NCI-H187 treated with DMSO at 0.1 percent for 48 hours (cell line): ENCODE results near the gene KRTAP10-4.
"Not testable (repeated sequence)": the region's sequence is repeated elsewhere in the genome, so short reads cannot be mapped to it uniquely, and the experiment has no call there.

Experiments used
- DNase-seq: peaks from one replicate; lab custom pipeline; 2025; lab: John Stamatoyannopoulos, UW

KRTAP10-4 gene, protein sequence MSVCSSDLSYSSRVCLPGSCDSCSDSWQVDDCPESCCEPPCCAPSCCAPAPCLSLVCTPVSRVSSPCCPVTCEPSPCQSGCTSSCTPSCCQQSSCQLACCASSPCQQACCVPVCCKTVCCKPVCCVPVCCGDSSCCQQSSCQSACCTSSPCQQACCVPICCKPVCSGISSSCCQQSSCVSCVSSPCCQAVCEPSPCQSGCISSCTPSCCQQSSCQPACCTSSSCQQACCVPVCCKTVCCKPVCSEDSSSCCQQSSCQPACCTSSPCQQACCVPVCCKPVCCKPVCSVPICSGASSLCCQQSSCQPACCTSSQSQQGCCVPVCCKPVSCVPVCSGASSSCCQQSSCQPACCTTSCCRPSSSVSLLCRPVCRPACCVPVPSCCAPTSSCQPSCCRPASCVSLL

DNA sequence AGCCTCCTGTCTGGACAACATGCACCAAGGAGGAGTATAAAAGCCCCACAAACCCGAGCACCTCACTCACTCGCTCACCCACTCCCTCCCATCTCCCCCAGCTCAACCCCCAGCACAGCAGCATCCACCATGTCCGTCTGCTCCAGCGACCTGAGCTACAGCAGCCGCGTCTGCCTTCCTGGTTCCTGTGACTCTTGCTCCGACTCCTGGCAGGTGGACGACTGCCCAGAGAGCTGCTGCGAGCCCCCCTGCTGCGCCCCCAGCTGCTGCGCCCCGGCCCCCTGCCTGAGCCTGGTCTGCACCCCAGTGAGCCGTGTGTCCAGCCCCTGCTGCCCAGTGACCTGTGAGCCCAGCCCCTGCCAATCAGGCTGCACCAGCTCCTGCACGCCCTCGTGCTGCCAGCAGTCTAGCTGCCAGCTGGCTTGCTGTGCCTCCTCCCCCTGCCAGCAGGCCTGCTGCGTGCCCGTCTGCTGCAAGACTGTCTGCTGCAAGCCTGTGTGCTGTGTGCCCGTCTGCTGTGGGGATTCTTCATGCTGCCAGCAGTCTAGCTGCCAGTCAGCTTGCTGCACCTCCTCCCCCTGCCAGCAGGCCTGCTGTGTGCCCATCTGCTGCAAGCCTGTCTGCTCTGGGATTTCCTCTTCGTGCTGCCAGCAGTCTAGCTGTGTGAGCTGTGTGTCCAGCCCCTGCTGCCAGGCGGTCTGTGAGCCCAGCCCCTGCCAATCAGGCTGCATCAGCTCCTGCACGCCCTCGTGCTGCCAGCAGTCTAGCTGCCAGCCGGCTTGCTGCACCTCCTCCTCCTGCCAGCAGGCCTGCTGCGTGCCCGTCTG lies at the start of gene KRTAP10-4:
KRTAP10-4 (plus strand) TSS at position 100 of the 827 bp plus-strand sequence; CDS start at position 130, 30 bp downstream.
- not testable (repeated sequence) for DNase-seq

DNA sequence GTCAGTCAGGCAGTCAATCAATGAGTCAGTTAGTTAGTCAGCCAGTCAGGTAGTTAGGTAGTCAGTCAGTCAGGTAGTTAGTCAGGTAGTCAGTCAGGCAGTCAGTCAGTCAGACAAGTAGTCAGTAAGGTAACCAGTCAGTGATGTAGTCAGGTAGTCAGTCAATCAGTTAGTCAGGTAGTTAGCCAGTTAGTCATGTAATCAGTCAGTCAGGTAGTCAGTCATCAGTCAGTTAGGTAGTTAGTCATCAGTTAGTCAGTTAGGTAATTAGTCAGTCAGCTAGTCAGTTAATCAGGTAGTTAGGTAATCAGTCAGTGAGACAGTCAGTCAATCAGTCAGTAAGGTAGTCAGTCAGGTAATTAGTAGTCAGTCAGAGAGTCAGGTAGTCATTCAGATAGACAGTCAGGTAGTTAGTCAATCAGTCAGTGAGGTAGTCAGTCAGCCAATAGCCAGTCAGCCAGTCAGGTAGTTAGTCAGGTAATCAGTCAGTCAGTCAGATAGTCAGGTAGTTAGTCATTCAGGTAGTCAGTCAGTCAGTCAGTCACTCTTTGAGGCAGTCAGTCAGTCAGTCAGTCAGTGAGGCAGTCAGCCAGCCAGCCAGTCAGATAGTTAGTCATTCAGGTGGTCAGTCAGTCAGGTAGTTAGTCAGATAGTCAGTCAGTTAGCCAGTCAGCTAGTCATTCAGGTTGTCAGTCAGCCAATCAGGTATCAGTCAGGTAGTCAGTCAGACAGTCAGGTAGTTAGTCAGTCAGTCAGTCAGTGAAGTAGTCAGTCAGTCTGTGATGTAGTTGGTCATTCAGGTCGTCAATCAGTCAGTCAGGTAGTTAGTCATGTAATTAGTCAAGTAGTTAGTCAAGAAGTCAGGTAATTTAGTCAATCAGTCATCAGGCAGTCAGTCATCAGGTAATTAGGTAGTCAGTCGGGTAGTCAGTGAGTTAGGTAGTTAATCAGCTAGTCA lies 48.8 kb upstream of the KRTAP10-4 start:
- DNase-seq = no peak

DNA sequence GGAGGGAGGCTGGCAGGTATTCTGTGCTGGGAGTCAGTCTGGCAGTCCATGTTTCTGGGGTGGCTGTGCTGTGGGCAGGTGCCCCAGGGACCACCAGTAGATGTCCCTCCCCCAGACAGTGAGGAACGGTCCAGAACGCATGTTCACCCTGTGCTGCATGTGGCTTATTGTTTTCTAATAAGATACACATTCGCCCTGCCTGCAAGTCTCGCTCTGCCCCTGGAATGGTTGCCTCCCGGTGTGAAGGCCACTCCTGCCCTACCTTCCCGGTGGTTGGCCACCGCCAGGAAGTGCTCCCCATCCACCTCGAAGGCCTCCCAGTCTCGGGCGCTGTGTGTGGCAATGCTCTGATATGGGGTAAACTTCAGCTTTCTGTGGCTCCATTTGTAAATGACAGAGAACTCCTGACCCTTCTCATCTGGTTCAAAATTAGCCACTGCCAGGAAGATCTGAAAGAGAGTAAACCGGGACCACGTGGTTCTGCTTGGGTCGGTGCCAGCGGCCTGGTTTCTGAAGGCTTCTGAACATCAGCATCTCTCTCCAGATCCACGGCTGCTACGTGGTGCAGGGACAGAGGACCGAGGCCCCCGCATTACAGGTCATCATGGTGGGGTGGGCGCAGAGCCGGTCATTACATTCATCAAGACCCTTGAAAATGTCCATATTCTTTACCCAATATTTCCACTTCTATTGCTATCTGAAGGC lies 48.0 kb upstream of the KRTAP10-4 start:
- DNase-seq = no peak

DNA sequence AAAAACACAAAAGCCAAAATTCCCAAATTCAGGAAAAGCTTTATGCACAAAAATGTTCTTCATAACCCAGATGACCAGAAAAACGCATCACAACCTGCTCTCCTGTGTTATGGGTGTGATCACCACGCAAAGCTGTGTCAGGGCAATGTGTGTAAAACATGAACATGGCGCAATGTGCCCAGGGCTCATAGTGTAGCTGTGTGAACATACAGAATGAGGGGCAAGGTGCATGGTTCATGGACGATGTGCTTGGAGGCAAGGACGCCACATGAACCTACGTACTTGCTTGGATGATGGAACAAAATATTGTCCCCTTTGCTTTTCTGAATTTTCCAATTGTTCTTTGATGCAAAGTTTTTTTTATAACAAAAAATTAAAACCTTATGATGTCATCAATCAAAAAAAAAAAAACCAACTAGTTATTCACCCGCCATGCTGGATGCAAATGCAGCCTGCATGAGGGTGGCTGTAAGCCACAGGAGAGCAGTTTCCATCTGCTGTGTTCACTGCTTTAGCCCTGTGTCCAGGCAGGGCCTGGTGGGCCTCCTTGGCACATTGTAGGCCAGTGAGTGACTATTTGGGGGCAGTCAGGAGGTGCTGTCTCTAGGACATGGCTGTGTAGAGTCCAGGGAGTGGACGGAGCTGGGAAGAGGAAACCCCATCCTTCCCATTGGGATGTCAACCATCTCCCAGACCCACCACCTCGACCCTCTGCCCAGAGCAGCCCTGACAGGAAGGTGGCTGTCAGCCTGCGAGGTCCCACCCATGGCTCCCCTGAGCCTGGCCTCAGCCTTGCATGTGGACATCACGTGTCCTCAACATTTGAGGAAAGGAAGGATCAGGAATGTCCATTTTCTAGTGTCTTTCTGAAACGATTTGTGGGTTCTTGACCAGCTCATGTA lies 47.2 kb upstream of the KRTAP10-4 start:
- no peak for DNase-seq

DNA sequence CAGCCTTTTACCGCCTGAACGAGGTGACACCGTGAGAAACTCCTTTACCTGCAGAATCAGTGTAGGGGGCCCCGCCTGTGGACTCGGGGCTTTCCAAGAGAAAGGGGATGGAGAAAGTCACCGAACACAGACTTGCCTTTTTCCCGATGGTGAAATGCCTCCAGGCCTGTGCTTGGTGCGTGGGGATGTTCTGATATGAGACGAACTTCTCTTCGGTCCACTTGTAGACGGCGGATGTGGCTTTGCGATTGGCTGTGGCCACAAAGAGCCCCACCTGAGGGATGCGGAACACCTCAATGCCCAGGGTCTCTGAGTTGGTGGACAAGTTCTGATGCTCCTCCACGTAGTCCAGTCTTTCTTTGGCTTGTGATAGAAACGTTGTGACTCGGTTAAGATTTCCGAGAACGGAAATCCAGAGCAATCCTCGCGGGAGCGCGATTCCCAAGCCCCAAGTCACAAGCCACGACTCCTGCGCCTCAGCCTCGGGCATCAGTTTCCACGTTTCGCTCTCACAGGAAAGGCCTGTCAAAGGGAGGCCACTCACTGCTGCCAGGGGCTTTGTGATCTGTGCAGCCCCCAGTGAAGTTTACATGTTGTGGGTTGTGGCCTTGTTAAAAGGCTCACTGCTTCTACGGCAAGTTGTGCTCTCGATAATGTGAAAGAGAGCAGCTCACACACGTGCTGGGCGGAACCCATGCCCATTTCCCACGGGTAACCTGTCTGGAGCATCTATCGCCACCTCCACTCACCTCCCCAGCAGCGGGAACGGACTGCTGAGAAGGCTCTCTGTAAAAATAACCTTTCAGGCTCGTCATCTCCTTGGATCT lies 46.2 kb upstream of the KRTAP10-4 start:
- no peak for DNase-seq

DNA sequence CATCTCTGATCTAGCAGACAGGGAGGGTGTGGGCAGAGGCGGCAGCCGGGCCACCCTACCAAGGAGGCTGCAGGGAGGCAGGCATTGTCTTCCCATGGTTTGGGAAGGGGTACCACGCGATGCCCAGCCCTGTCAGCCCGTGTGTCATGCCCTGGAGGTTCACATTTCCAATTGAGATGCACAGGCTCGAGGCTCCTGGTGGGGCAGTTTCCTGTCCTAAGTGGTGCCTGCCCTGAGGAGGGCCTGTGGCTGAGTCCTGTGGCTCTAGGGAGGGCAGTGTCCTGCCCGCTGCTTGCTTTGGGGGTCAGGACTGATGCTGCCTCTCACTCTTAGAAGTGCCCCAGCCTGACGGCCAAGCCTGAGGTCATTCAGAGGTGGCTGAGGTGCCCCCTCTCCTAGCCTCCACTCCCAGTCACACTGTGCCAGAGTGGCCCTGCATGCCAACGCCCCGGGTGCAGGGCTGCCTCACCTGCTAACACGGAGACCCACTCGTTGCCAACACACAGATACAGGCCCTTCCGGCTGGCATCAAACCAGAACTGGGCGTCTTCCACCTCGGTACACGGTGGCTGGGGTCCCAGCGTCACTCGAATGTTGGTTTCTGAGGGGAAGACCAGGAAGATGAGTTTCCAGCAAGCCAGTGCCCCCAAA lies 45.4 kb upstream of the KRTAP10-4 start:
- DNase-seq = no peak

DNA sequence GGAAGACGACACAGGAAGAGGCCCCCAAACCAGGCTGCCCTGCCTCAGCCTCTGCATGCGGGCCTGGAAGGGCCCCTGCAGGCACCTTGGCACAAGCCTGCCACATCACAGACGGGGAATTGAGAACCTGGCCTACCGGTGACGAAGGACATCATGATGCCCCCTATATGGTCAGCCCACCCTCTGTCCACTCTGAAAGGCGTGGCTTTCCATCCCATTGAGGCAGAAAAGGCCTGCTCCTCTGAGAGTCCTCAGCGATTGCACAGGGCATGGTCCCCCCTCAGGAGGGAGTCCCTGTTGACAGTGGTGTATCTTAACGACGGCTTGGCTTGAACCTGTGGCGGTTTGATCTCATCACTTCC lies 44.9 kb upstream of the KRTAP10-4 start:
- no peak for DNase-seq

DNA sequence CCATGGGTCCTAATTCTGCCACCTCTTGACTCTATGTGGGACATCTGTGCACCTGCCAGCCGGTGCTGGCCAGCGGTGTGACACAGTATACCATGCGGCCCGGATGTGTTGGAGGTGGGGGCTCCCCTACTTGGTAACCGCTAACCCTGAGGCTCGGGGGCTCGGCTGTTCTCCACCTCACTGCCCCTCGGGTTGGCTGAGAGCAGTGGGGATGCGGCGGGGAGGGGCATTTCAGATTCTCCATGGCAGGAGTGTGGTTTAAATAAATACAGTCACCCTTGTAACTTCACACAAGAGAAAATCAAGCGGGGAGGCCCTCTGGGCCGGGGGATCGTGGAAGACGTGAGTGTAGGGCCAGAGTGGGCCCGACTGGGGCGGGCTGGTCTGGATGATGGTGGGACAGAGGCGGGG lies 44.5 kb upstream of the KRTAP10-4 start:
- no peak for DNase-seq

DNA sequence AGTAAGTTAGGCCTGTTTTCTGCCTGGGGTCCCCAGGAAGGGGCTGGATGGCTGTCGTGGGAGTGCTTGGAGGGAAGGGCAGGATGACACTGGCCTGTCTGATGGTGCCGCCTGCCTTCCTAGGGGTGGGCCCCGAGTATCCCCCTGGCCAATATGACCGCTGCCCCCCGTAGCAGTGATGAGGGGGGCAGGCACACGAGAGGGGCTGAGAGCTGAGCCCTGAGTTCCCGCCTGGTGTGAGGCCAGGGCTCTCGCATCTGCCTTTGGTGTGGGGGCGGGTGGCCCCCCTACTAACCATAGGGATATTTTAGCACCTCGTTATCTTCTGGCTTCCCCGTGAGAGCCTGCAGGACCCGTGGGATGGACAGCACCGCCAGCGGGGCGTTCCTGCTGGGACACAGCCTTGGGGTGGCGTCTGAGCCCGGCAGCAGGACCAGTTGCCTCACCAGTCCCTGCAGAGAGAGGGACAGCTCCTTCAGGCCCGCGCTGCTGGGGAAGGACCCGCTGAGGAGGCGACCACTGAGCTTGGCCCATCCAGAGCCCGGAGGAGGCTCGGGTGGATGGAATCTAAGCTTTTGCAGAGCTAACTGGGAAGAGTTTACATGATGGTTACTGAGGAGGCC lies 43.9 kb upstream of the KRTAP10-4 start:
- no peak for DNase-seq

DNA sequence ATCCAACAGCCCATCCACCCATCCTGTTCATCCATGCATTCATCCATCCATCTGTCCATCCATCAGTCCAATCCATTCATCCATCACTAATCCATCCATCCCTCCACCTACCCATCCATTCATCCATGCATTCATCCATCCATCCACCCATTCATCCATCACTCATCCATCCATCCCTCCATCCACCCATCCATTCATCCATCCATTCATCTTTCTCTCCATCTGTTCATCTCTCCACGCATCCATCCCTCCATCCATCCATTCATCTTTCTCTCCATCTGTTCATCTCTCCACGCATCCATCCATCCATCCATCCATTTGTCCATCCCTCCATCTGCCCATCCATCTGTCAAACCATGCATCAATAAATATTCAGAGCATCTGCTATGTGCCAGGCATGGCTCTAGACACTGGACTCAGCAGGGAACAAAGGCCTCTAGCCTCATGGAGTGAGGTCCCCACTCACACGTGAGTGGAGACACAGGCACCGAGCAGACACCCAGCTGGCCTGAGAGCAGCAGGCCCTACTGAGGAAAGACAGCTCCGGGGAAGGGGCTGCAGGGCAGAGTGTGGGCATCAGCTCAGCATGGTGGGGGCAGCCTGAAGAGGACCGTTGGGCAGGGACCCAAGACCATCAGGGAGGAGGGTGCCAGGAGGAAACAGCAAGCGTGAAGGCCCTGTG lies 43.2 kb upstream of the KRTAP10-4 start:
- no peak for DNase-seq

DNA sequence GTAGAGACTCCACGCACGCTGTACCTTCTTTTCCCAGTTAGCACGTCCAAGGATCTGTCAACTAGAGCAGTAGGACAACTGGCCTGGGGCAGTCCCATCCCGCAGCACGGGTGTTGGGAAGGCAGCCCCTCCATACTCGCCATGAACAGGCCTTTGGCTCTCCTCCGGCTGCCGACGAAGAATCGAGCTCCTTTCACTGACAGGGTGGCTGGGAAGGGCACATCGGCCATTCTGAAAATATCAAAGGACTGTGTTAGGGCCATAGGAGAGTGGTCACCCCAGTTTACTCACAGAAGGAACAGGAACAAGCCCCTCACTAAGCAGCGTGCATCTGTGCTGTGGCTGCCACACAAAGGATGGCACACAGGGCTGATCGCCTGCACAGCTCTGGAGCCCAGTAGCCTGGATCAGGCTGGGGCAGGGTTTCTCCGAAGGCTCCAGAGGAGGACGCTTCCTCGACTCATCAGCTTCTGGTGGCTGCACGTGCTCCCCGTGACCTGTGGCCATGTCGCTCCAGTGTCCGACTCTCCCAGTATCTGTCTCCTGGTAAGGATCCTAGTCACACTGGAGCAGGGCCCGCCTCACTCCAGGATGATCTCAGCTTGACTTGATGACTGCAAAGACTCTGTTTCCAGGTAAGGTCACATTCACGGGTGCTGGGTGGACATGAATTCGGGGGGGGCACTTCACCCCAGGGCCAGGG lies 42.5 kb upstream of the KRTAP10-4 start:
- DNase-seq = no peak

DNA sequence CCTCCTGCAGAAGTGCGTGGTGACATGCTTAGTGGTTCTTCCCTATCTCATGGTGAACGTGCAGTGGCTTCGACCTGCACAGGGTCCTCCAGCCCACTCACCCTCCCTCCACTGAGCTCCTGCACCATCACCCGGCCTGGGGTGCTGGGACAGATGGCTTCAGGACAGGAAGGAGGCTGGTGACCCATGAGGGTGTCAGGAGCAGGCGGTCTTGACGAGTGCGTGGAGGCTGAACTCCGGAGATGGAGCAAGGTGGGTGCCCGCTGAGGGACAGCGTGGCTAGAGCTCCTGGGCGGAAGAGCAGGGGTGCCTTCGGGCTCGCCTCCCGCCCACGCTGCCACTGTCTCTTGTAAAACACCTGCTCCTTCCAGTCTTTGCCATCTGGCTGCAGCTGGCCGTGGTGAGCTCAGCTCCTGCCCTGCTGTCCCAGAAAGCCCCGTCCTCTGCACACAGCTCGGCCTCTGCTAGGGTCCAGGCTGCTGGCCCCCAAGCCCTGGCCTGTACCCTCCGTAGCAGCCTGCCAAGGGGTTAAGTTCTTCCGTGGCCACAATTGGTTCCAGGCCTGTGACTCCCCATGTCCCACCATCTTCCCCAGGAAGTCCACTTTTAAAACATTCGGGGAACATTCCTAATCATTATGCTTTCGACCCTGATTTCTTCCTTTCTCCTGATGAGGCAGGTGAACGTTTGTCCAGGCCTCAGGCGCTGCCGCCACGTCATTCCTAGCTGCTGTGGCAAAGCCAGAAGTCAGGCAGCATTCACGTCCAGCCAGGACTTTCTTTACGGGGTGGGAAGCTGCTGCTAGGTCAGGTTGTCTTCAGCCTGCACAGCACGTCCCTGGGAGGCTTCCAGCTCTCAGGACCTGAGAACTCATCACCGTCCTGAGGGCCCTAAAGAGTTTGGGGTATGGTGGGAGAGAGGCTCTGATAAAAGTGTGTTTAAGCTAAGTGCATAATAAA lies 41.6 kb upstream of the KRTAP10-4 start:
- DNase-seq = no peak

DNA sequence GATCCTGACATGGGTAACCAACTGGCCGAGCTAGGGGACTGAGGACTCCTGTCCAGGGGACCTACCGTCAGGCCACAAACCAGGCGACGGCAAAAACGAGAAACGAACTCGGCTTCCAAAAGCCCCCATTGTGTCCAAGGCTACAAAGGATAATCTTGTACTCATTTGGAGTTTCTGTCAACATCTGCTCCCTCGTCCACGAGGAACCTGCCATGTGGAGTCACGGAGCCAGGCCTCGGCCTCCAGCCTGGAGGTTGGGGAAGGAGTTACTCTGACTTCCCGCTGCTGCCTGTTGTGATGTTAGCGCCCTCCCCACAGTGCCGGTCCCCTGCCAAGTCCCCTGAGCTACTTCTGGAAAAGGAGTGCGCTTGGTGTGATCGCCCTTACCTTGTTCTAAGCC lies 40.8 kb upstream of the KRTAP10-4 start:
- DNase-seq = no peak

DNA sequence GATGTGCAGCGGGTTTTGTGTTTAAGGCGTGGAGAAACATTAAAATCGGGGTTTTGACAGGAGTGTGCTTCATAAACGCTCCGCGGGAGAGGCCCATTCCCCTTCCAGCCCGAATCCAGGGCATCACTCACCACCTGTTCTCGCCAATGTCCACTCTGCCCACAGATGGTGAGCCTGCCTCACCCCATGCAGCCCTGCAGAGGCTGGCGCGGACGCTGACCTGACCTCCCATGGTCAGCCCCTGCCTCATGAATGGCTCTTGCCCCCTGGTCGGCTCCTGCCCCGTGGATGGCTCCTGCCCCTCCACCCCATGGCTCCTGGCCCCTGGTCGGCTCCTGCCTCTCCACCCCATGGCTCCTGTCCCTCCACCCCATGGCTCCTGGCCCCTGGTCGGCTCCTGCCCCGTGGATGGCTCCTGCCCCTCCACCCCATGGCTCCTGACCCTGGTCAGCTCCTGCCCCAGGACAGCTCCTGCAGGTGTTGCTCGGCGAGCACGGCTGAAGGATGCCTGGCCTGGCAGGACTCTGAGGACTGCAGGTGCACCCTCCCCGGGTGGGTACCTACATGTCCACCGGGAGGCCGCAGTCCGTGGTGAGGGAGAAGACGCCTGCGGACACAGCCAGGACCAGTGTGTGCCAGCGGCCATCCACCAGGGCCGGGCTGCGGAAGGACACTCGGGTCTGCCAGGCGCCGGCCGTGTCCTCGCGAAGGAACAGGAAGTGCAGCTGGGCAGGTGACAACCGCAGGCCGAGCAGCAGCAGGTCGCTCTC lies 40.2 kb upstream of the KRTAP10-4 start:
- DNase-seq = no peak

DNA sequence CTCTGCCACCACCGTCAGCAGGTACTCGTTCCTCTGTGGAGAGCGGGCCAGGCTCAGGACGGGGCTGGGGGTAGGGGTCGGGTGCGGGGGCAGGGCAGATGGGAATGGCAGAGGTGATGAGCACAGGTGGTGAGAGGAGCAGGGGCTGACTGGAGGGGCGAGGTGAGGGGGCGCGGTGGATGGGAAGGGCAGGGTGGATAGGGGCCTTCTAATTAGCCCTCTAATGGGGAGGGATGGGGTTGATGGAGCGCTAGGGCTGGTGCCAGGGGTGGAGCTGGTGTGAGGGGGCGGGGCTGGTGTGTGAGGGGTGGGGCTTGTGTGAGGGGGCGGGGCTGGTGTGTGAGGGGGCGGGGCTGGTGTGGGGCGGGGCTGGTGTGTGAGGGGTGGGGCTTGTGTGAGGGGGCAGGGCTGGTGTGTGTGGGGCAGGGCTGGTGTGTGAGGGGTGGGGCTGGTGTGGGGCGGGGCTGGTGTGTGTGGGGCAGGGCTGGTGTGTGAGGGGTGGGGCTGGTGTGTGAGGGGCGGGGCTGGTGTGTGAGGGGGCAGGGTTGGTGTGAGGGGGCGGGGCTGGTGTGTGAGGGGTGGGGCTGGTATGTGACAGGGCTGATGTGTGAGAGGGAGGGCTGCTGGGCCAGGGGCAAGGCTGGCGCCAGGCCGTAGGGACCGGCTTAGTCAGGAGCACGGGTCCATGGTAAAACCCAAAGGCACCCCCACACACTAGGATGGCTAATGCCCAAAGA lies 39.5 kb upstream of the KRTAP10-4 start:
- DNase-seq = no peak
